H1 (cell line): ENCODE results near the gene UBL4B. TPM values are rescaled to one million over a fixed set of nuclear protein-coding genes. Genes with fewer than 3 reads are reported as not detected.

Source experiments
- SIN3A ChIP-seq, 2 experiments: IDR thresholded peaks in 1 of 2; conservative IDR thresholded peaks in 1 of 2; 2 replicates each; pipeline ENCODE4 v1.6.1; 2011 to 2012; ENCODE audit warnings: low read length in 2 of 2, improper control_type of control experiment in 1 of 2, low read depth in 1 of 2, mild to moderate bottlenecking in 1 of 2
- SIX5 ChIP-seq: IDR thresholded peaks from 2 replicates; pipeline ENCODE4 v1.6.1; 2011; ENCODE audit warnings: mild to moderate bottlenecking, low read depth, low read length
- polyA plus RNA-seq, 7 experiments: library from polyadenylated mRNA; depleted of rRNA in 3 of 7; stranded (reverse) in 5 of 7; unstranded in 2 of 7; fragments of >200 nt in 5 of 7; fragments of 200-250 nt in 2 of 7; gene quantifications; 1 replicate in 5 of 7; 2 replicates in 1 of 7; 4 replicates in 1 of 7; pipeline versions ENCODE4 v1.2.1 to v1.2.3, GENCODE V29; 2011 to 2013; ENCODE audit warnings: missing spikeins in 2 of 7, mixed read lengths in 2 of 7
- total RNA-seq: library from RNA; stranded (reverse); fragmentation: NEBNext Ultra II Directional; extraction: Animal tissue kit (Norgen Biotek cat#: 25700); gene quantifications from 2 replicates; pipeline ENCODE4 v1.2.1, GENCODE V29; 2021
- TF ChIP-seq, protein P1 (sequence below): fragments of 300-600 bp; sonication (generic); IDR thresholded peaks from 2 replicates; pipeline ENCODE4 v1.7.1; 2012; ENCODE audit warnings: low read length, moderate library complexity, mild to moderate bottlenecking, inconsistent platforms; ENCODE audit not compliant: insufficient replicate concordance

The UBL4B gene
- total and polyA plus RNA-seq, 2 of the 8 experiments (the other 6 are each of a cell fraction or from before 2014, with no cell fraction given) = 0.11 TPM; not detected in 1

DNA sequence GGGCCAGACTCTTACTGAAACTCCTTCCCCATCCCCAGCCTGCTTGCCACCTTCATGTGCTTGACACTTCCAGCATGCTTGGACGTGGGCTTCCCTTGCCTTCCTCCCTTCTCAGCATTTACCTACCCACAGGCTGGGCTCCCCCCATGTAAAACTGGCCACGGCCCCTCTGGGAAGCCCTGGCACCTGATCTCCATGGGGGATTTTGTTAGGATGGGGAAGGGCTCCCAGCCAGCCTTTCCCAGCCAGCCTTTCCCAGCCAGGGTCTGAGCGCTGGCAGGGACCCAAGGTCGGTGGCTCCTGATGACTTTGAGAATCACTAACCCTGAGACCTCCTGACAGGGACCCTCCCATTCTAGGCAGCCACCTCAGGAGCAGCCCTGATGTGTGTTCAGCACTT lies 48.5 kb upstream of the UBL4B start (continued):
- TF ChIP-seq, protein P1, sequence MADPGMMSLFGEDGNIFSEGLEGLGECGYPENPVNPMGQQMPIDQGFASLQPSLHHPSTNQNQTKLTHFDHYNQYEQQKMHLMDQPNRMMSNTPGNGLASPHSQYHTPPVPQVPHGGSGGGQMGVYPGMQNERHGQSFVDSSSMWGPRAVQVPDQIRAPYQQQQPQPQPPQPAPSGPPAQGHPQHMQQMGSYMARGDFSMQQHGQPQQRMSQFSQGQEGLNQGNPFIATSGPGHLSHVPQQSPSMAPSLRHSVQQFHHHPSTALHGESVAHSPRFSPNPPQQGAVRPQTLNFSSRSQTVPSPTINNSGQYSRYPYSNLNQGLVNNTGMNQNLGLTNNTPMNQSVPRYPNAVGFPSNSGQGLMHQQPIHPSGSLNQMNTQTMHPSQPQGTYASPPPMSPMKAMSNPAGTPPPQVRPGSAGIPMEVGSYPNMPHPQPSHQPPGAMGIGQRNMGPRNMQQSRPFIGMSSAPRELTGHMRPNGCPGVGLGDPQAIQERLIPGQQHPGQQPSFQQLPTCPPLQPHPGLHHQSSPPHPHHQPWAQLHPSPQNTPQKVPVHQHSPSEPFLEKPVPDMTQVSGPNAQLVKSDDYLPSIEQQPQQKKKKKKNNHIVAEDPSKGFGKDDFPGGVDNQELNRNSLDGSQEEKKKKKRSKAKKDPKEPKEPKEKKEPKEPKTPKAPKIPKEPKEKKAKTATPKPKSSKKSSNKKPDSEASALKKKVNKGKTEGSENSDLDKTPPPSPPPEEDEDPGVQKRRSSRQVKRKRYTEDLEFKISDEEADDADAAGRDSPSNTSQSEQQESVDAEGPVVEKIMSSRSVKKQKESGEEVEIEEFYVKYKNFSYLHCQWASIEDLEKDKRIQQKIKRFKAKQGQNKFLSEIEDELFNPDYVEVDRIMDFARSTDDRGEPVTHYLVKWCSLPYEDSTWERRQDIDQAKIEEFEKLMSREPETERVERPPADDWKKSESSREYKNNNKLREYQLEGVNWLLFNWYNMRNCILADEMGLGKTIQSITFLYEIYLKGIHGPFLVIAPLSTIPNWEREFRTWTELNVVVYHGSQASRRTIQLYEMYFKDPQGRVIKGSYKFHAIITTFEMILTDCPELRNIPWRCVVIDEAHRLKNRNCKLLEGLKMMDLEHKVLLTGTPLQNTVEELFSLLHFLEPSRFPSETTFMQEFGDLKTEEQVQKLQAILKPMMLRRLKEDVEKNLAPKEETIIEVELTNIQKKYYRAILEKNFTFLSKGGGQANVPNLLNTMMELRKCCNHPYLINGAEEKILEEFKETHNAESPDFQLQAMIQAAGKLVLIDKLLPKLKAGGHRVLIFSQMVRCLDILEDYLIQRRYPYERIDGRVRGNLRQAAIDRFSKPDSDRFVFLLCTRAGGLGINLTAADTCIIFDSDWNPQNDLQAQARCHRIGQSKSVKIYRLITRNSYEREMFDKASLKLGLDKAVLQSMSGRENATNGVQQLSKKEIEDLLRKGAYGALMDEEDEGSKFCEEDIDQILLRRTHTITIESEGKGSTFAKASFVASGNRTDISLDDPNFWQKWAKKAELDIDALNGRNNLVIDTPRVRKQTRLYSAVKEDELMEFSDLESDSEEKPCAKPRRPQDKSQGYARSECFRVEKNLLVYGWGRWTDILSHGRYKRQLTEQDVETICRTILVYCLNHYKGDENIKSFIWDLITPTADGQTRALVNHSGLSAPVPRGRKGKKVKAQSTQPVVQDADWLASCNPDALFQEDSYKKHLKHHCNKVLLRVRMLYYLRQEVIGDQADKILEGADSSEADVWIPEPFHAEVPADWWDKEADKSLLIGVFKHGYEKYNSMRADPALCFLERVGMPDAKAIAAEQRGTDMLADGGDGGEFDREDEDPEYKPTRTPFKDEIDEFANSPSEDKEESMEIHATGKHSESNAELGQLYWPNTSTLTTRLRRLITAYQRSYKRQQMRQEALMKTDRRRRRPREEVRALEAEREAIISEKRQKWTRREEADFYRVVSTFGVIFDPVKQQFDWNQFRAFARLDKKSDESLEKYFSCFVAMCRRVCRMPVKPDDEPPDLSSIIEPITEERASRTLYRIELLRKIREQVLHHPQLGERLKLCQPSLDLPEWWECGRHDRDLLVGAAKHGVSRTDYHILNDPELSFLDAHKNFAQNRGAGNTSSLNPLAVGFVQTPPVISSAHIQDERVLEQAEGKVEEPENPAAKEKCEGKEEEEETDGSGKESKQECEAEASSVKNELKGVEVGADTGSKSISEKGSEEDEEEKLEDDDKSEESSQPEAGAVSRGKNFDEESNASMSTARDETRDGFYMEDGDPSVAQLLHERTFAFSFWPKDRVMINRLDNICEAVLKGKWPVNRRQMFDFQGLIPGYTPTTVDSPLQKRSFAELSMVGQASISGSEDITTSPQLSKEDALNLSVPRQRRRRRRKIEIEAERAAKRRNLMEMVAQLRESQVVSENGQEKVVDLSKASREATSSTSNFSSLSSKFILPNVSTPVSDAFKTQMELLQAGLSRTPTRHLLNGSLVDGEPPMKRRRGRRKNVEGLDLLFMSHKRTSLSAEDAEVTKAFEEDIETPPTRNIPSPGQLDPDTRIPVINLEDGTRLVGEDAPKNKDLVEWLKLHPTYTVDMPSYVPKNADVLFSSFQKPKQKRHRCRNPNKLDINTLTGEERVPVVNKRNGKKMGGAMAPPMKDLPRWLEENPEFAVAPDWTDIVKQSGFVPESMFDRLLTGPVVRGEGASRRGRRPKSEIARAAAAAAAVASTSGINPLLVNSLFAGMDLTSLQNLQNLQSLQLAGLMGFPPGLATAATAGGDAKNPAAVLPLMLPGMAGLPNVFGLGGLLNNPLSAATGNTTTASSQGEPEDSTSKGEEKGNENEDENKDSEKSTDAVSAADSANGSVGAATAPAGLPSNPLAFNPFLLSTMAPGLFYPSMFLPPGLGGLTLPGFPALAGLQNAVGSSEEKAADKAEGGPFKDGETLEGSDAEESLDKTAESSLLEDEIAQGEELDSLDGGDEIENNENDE = no peak
- no peak for TF ChIP-seq SIN3A (conservative IDR thresholded peaks at IDR 0.05 in 1 of 2, IDR thresholded peaks at IDR 0.05 in 1 of 2; ENCODE audit: low read depth in 1 of 2, low read length in 2 of 2)
- no peak for TF ChIP-seq SIX5
